Stimulated activated CD4-positive, alpha-beta T cell treated with anti-CD3 and anti-CD28 coated beads, TNF-alpha, amount 100 ng/mL, for 48 hours (primary cell): Measurements from ENCODE around the gene FAF1.

ENCODE experiments used
- DNase-seq, 3 donors: peaks; one replicate each; pipeline ENCODE4 v3.0.0-alpha.2; 2020; ENCODE audit warnings: low read depth in 3 of 3

Gene FAF1

DNA sequence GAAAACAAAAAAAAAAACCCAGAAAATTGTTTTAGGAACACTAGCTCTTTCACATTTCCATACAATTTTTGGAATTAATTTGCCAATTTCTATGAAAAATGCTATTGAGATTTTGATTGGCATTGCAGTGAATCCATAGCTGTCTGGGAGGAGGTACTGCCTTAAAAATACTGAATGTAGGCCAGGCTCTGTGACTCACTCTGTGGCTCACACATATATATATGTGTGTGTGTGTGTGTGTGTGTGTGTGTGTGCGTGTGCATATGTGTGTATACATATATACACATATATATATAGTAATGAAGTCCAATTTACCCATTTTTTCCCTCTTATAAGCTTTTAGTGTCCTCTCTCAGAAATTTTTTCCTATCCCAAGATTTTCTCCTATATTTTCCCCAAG is 322.6 kb downstream of the FAF1 start:
- no peak for DNase-seq

DNA sequence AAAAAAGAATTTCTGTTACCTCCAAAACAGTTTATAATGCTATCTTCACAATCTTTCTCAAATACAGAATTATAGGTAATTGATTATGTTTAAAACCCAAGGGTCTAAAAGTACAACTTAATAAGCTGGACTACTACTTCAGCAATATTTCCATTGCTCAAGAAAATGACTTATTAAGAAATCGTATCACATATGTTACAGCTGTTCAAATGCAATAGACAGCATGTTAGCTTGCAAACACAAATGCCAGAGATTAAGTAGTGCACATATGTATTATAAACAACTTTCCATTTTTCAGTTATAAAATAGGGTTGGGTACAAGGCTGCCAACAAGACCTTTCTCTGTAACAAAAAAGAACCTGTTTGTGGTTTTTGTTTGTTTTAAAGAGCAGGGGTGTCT is 325.8 kb downstream of the FAF1 start:
- no peak for DNase-seq

DNA sequence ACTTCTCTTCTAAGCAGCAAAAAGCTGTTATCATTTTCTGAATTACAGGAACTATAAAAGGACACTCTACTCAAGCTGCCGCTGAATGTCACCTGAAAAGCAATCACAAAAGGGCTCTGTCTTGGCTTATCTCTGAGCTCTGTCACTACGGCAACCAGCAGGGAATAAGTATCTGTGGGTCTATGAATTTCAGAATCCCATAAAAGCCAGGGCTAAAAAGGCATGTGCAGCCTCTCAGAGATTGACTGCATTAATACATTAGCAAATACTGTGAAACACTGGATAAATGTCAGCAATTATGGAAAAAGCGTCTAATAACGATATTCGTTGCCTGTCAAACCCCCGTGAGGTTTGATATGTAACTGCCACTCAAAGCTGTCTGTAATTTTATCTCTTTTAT is 326.6 kb downstream of the FAF1 start:
- no peak for DNase-seq

DNA sequence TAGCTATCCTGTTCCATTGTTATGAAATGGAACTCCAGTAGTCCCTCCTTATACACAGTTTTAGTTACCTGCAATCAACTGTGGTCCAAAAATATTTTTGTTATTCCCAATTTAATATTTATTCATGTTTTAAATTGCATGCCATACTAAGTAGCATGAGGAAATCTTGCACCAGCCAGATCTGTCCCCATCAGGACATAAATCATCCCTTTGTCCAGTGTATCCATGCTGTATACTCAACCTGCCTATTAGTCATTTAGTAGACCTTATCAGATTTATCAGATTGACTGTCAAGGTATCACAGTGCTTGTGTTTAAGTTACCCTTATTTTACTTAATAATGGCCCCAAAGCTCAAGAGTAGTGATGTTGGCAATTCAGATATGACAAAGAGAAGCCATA is 328.9 kb downstream of the FAF1 start:
- DNase-seq, result no peak

DNA sequence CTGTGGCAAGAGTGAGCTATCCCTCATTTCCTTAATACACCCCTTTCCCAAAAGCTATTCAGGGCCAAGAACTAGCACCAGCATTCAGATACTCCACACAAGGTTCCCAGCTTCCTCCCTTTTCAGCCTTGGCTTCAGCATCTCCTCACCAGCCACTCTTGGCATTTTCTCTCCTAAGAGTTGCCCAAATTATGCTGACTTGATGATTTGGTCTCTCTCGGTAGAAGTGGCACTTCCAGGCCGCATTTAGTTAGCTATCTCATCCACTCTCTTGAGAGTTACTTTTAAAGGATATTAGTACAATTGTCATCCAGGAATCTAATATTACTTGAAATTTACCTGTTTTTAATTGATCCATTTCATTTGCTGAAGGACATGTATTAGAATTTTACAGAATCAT is 337.8 kb downstream of the FAF1 start:
- DNase-seq, result no peak

DNA sequence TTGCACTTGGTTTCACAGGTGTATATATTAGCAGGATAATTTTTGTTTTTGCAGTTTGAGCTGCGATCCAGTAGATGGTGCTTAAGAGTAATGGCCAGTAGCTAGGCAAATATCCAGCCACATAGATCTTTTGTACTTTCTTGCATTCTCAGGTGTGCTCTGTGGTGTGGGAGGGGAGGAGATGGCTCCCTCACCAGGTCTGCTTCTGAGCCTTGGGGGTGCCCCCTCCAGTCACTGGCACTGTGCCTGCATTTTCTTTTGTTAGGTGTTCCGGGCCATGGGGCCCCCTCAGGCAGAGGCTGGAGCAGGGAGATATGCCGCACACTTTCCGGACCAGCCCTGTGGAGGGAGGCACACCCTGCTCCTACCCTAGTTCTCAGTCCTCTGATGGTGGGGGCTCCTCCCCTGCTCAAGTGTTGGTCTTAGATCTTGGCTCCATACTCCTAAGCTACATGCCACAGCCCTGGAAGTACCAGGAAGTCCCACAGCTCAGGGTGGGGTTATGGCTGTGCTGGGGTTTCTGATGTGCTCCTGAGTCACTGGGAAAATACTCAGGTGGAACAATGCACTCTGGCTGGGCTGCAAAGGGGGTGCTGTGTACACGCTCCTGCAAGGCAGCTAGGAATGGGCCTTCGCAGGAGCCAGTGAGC is 339.3 kb downstream of the FAF1 start:
- DNase-seq, result no peak

DNA sequence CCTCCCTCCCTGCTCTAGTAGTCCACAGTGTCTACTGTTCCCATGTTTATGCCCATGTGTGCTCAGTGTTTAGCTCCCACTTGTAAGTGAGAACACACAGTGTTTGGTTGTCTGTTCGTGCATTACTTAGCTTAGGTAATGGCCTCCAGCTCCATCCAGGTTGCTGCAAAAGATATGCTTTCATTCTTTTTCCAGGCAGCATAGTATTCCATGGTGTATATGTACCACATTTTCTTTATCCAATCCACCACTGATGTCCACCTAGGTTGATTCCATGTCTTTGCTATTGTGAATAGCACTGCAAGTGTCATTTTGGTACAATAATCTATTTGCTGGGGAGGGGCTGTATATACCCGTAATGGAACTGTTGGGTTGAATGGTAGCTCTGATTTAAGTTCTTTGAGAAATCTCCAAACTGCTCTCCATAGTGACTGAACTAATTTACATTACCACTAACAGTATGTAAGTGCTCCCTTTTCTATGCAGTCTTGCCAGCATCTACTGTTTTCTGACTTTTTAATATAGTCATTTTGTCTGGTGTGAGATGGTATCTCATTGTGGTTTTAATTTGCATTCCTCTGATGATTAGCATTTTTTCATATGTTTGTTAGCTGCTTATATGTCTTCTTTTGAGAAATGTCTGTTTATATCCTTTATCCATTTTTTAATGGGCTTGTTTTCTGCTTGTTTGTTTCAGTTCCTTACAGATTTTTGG is 344.9 kb downstream of the FAF1 start:
- DNase-seq, result no peak

DNA sequence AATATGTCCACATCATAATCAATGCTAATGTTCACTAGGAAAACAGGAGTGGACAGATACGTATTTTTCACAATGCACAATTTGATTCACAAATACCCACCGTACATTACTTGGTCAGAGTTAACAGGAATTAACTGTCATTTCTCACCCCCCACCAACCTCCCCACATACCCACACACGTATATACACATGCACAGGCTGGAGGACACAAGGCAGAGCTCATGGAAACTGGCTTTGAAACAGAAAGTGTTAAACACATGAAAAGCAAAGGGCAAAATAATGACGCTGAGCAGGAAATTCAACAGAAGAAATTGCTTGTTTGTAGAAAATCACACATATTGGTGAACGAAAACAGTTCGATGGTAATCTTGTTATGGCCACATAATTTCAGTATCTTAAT is 348.4 kb downstream of the FAF1 start:
- no peak for DNase-seq

DNA sequence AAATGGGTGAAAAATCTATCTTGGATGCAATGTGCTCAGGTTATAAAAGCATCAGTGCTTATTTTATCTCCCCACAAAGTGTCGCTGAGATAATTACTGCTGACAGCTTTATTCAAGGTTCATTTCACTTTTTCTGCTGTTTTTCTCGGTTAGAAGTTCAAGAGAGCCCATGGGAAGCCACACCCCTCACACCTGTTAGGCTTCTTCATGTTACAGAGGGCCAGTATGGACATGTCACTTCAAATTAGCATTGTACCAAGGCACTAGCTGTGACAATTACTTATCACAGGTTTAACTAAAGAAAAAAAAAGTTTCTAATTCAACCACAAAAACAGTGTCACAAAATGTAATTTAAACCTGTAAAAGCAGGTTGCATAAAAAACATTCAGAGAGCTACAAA is 349.5 kb downstream of the FAF1 start:
- DNase-seq, result no peak

DNA sequence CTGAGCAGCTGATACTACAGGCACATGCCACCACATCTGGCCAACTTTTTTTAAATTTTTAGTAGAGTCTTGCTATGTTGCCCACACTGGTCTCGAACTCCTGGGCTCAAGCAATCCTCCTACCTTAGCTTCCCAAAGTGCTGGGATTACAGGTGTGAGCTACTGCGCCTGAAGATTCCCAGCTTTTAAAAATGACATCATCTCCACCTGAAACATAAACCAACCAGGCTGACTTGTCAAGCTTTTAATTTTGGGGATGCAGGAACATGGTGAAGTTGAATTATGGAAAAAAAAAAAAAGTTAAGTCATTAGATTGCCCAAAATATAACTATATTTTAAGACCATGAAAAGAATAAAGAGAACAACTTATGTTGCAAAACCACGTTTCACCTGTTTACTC is 350.6 kb downstream of the FAF1 start:
- DNase-seq, result no peak

DNA sequence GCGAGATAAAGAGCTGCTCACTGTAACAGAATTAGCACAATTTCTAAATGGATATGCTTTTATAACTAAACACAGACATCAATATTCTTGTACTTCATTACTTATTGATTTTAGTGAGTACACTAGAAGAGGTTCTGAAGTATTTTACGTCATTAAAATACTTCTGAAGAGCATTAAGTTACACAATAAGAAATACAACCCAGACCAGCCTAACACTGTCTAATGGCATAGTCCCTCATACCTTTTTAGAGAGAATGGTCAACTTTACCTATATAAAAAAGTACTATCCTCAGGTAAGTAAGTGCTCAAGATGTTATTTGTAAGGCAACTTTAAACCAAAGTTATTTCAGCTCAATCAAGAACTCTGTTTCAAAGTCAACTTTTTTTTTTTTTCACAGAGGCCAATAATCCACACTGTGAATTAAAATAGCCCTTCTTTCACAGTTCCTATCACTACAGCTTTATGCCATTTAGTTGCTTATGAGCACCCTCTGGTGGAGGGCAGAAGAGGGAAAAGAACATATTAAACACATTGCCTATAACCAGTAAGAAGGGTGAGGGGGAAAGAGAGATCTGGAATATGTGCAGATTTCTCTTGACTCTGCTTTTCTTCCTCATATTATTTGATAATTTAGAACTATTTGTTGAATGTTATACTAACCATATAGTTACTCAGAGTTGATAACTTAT is 354.7 kb downstream of the FAF1 start:
- no peak for DNase-seq

DNA sequence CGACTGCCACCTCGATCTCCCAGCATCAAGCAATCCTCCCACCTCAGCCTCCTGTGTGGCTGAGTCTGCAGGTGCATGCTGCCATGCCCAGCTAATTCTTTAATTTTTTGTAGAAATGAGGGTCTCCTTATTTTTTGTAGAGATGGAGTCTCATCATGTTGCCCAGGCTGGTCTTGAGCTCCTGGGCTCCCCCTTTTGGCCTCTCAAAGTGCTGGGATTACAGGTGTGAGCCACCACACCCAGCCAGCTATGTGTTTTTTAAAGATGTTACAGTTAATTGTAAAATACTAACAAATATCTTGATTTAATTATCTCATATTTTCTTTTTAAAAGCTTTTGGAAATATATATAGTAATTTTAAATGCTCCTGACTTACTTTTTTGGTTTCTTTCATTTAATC is 355.5 kb downstream of the FAF1 start:
- DNase-seq, result no peak

DNA sequence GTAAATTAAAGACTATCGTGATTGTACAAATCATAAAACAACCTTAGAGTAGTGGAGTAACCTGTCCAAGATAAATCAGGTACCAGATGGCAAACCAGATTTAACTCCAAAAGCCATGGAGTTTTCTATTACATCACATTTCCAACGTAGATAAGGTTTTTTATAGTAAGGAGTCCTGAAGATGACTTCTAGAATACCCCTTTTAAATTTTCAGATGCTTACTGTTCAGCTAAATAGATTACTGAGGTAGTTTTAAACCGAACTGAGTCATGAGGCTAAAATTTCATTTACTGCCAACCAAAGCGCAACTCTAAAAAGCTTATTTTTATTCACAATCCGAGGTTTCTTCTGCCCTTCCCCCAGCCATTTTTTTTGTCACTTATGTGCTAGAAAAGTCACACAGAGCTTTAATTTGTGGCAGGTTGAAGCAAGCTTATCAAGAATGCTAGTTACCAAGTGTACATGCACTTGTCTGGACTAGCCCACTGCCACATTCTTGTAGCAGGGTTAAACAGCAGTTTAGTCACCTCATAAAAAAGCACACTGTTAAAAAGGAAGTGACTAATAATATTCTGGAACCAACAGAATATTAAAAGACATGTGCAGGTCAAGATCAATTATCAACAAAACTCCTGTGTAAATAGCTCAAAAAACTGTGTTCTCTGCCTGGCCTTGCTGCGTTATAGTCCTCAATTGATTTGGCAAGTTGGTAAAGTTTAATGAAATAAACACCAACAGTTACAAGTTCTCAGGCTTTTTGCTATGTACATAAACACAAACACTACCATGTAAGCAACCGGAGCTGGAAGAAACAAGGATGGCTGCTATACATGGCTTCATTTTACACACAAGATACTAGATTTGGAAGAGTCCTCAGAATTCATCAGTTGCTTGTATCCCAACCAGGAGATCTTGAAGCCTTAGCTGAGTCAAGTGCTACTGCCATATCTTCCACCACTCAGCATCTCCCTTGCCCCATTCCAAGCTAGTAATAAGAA is 356.5 kb downstream of the FAF1 start:
- DNase-seq, result no peak

DNA sequence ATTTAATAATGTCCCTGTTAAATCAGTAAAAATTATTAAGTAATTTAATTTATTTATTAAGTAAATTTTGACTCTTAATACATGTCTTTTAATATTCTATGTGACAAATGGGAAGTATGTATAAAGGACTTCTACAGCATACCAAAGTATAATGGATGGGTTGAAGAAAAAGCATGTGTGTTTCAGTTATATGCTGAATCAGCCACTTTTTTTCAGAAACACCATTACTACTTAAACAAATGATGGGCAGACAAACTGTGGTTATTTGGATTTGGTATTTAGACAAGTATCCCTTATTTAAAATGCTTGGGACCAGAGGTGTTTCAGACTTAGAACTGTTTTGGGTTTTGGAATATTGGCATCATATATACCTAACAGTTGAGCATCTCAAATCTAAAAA is 360.5 kb downstream of the FAF1 start:
- no peak for DNase-seq

DNA sequence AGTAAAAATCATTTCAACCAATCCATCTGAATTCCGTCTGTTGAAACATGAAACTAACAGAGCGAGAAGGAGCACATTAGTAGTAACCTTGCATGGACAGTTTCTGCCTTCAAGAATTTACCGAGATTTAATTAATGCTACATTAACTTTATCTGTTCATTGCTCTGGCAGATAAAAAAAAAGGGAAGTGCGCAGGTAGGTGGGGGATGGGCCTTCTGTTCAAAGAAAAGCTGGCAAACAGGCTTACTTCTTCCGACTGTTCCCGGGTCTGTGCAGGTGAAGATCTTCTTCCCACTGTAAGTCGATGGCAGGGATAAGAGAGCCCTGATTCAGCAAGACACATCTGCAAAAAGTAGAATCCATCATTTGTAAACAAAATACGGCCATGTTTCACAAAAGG is 364.2 kb downstream of the FAF1 start:
- DNase-seq, result no peak

DNA sequence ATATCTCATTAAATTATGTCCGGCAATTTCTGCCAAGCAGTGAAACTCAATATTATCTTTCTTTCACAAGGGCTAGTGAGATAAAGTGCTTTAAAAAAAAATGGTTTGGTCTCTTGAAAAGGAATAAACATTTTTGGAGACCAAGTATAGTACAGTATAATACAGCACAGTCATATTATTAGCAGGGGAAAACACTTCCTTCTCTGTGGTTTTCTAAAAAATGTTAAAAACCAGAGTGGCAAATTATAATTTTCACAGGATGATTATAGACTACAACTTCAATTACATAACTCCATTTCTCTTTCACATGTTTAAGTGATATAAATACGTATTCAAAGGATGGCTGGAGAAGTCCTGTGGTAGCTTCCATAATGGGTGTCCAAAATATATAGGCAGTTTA is 366.6 kb downstream of the FAF1 start:
- DNase-seq, result no peak

DNA sequence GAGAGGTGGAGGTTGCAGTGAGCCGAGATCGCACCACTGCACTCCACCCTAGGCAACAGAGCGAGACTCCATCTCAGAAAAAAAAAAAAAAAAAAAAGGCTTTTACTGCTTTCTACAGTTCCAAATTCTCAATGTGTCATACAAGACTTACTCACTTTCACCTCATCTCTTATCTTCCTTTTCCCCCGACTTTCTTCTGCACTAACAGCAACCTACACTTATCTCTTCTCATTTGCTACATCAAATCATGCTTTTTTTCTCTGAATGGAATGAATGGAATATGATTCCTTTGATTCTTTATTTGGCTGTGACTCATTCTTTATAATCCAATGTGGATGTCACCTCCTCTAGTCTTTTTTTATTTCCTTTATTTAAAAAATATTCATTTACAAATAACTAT is 368.5 kb downstream of the FAF1 start:
- DNase-seq, result no peak

DNA sequence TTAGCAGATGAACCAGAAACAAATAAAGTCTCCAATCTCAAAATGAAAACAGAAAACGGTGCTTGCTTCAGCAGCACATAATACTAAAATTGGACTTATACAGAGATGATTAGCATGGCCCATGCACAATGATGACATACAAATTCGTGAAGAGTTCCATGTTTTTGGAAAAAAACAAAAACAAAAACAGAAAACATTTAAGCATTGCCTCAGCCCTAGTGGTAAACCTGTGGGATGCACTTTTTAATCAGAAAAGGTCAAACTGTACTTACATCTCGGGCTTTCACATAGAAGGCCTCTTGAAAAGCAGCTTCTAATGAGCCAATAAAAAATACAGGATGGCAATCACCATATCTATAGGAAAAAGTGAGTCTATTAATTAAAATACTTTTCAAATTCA is 377.7 kb downstream of the FAF1 start:
- DNase-seq, result no peak

DNA sequence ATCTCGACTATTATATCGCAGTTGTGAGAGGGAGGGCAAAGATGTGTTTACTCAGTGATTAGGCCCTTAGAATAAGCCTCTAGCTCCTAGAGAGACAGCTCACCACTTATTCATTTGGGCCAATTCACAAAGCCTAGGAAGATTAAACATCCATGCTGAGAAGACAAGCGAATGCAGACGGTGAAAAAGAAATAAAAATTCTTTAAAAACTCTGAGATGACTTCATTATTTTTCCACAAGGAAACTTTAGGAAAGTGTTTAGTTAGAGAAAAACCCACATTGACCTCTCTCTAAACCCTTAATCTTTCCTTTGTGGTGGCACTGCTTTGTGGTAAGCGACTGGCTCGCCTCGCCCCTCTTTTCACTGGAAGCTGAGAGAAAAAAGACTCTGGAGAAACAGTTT is 390.0 kb downstream of the FAF1 start:
- DNase-seq, result no peak

DNA sequence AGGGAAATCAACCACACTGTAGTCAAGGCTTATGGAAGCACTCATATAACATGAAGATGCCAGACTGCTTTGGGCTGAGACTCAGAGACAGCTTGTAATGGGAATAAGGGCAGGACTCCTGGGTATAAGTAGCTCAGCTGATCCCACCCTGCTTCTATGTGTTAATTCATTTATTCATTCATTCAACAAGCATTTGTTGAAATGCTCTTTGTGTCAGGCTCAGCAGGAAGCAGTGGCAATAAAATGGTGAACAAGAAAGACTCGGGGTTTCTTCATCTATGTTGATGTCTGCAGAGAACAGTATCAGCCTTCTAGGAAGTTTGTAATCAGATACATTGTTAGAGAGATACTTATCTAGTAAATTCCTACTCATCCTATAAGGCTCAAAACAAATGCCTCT is 391.3 kb downstream of the FAF1 start:
- no peak for DNase-seq

DNA sequence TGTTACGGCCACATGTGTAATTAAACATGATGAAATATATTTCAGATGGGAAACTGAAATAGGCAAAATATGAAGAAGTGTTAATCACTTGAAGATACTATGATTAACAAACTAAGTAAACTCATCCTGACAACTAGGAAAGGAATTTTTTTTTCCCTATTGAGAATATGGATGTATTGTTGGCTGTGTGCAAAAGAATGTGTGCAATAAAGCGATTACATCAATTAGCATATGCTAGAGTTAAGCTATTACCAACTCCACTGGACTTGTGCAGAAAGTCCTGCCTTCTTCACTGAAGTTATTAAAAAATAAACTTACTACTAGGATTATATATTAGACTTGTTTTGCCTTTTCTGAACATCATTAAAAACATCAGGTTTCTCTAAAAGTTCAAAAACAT is 393.7 kb downstream of the FAF1 start:
- no peak for DNase-seq

DNA sequence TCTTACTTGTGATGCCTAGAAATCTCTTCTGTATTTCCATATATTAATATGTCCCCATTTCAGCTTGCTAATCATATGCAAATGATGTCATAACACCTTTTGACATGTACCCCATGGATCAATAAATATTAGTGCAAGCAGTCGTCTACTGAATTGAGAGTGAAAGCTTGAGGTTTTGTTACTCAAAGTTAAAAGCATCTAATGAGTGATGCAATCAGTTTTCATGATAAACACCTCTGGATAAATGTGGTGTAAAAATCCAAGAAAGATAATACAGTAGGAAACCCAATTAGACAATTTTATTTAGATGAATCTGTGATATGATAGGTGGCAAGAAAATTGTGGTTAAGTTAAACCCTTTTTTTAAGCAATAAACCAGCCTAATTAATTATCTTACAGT is 395.6 kb downstream of the FAF1 start:
- DNase-seq, result no peak
